HG03060 (cell line): ENCODE data around the gene LIPF.
"Not testable (repeated sequence)": the region's sequence is repeated elsewhere in the genome, so short reads cannot be mapped to it uniquely, and the experiment has no call there.

Source experiments
- ATAC-seq: cut with Tn5 transposase; IDR thresholded peaks from one replicate; pipeline ENCODE4 v1.9.1; 2021; ENCODE audit warnings: low read depth, moderate number of reproducible peaks; ENCODE audit not compliant: unreplicated experiment

LIPF gene

DNA sequence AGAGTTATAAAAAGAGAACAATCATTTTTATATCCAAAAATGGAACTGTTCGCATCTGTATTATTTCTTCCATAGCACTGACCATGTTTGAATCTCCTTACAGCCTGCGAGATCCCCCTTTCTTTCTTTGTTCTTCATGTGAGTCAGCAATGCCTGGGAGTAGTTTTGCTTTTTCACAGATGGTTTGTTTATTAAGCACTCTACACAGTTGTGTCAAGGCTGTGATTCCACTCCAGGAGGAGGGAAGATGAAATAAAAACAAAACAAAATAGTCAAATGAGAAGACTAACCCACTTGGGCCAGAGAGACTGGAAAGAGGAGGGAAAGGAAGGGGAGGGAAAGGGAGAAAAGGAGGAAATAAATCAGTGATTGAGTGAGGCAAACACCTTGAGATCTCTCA lies 7.8 kb downstream of the LIPF start:
- ATAC-seq = no peak

DNA sequence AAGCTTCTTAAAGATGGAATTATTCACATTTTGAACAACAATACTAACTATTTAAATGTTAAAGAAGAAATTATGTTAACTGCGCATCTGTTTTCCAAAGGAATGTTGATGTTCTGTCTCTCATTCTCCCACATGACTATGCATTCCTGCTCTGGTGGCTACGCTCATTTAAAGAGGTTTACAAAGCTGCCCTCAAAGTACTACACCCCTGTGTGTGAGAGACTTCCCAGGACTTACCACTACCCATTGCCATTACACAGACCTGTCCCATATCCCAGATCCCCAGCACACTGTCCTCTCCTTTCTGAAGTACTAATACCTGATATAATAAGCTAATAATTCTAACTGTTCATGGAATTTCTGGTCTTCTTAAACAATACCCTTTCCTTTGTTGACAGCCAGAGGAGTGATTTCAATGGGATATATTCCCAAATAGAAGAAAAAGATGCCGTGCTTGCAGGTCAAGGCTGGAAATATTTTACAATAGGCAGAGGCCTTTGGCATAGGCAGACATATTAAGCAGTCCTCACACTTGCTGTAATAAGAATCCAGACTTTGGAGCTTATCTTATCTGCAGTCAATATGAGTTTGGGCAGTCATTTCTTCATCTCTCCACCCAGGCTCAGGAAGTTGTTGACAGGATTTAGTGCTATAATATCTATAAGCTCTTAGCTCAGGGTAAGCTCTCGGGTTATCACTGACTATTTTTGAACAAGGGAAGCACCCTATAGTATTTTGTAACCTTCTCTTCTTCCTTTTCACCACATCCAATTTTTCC lies 12.2 kb downstream of the LIPF start:
- no peak for ATAC-seq

DNA sequence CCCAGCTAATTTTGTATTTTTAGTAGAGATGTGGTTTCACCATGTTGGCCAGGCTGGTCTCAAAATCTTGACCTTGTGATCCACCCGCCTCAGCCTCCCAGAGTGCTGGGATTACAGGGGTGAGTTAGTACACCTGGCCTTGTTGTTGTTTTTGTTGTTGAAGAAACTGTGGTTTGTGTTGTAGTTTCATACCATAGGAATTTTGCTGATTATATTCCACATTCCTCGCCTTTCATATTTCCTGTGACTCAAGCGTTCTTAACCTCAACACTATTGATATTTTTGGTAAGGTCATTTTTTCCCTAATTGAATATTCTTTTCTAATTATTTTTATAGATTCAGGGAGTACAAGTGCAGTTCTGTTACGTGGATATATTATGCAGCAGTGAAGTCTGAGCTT lies 16.7 kb downstream of the LIPF start:
- no peak for ATAC-seq

DNA sequence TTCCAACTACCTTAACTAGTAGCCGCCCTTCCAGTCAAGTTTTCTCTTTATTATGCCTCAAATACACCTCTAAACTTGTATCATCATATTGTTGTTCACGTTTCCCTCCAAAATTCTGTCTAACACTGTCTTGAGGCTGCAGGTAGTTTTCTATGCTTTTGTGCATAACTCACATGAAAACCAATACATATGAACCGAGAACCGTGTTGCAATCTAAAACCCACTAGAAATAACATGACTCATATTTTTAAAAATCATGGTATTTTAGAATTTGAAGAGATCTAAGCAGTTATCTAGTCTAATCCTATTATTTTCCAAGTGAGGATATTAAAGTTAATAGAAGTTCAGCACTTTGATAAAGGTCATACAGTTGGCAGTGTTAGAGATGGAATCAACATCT lies 18.2 kb downstream of the LIPF start:
- no peak for ATAC-seq

DNA sequence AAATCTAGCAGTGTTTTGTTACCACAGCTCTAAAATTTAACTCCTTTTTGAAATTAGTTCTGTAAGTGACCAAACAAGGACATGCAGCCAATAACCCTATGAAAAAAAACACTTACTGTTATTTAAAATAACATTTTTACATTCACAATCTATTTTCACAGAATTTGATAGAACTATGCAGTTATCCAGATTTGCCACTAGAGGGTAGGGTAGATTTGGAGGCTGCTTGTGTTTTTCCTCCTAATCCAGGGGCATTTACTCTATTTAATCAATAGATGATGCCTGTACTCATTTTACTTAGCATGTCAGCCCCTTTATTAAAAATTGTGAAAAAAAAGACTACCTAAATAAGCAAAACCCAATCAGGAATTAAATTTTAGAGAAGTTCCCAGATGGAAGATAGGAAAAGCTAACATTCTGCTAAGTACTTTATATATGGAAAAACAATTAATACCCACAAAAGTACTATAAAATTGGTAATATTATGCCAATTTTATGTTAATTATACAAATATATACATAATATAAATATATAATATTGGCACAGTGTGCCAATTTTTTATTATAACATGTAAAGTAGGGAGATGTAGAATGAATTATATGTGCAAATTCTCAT lies 23.7 kb downstream of the LIPF start:
- no peak for ATAC-seq

DNA sequence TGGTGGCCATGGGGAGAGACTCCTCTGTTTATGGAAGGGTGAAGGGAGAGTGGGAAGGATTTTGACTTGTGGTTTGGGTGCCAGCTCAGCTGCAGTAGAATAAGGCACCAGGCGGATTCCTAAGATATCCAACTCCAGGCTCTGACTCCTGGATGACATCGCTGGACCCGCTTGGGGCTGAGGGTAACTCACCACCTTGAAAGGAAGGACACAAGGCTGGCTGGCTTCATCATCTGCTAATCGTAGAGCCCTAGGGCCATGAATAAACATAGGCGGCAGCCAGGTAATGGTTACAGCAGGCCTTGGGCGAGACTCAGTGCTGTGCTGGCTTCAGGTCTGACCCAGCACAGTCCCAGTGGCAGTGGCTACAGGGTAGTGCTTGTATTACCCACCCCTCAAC lies 25.1 kb downstream of the LIPF start:
- ATAC-seq = no peak

DNA sequence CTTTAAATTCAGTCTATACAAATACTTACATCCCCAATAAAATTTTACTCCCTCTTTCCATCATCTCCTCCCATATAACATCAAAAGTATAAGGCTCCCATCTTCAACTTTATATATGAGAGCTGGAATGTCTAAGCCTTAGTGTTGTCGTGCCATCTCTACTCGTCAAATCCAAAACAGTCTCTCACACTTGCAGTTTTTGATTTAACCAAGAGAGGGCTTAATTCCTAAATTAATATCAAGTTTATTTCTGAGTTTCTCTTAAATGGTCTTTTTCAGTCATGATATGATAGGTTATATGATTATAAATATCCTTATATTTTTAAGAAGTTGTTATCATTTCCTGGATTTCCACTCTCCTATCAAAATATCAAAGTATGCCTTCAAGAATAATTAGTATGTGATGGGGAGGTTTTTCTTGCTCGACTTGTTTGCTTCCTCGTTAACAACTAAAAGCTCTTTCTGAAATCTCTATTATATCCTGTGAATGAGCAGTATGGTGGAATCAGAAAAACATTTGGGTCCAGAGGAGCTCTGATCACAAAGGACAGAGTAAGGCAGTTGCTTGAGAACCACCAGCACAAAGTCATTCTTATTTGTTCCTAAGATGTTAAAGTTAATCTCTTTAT lies 29.3 kb downstream of the LIPF start:
- no peak for ATAC-seq

DNA sequence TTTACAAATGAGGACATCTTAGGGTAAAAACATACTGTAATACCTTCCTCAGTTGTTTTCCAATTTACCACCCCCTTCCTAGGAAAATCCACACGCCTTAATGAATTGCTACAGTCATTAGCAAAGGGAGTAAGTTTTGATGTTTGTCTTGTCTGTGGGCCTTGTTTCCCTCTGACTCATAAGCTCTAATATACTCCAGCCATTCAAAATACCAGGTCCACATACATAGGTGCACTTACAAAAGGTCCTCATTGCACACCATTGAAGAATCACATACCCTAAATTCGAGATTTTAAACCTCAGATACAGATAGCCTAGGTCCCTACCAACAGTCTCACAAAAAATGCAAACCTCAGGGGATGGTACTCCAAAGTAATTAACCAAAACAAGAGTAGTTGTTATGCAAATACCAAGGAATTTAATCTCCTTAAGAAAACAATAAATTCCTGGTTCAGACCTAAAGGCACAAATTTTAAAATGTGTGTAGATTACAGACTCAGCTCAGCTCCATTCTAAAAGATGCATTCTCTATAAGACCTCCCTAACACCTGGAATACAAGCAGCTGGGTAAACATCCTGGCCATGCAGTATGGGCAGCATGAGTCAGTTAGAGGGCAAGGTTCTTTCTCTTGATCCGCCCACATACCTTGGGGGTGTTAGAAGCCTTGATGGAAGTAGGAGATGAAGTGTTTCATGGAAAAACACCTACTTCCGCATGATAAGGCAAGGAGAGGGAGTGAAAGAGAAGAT lies 38.8 kb downstream of the LIPF start:
- ATAC-seq = no peak

DNA sequence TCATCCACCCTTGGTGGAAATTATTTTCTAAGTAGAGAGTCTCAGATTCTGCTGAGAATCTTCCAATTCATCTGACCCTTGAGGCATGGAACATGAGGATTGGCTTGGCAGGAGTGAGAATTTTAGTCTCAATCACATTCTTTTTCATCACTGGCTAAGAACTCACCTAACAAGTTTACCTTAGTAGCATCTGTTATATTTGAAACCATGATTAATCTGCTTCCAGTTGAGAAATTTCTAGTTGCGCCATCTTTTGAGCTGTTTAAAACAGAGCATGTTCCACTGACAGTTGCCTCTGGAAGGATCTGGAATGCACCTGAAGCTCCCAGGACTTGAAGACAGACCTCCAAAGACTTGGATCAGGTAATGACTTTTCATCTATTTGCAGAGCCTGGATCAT lies 41.7 kb downstream of the LIPF start, which contains the start of gene LIPK:
TSS of gene LIPK (plus strand) at position 292 of the 400 bp plus-strand sequence. CDS start 18,295 bp downstream, outside the sequence.
- no peak for ATAC-seq

DNA sequence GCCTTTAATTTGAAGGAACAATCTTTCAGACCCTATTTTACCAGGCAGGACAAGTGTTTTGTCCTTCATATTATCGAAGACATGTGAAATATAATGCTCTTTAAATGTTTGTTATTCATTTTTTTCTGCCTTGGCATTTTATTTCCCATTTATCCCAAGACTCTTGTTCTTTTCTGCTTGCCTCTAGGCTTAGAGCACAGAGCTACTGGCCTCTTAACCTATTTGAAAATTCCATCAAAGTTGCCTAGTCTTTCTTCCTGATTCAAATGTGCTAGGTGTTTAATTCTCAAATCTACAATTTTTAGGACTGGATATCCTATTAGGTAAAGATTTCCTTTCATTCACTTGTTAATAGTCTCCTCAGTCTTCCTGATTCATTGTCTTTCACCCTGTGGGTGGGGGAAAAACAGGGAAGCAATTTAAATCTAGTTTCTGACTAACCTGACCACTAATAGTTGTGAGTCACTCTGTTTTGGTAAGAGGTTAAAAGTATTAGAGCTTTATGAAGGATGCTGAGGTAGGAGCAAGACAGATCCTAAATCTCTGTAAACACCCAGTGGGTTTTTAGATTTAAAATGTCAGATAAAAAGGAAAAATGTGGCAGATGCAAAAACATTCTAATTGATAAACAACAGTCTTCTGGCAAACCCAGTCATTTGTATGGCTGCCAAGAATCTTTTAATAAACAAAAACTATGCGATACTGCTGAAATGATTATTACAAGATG lies 43.4 kb downstream of the LIPF start:
- no peak for ATAC-seq

DNA sequence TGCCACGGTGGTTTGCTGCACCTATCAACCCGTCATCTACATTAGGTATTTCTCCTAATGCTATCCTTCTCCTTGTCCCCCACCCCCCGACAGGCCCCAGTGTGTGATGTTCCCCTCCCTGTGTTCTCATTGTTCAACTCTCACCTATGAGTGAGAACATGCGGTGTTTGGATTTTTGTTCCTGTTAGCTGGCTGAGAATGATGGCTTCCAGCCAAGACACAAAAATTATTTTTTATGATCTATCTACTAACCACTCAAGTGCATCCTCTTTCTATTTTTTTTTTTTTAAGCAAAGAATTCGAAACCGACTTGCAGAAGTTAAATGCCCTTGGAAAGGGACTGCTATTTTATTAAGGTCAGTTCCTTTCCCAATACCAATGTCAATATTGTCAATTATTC lies 45.1 kb downstream of the LIPF start:
- not testable (repeated sequence) for ATAC-seq

DNA sequence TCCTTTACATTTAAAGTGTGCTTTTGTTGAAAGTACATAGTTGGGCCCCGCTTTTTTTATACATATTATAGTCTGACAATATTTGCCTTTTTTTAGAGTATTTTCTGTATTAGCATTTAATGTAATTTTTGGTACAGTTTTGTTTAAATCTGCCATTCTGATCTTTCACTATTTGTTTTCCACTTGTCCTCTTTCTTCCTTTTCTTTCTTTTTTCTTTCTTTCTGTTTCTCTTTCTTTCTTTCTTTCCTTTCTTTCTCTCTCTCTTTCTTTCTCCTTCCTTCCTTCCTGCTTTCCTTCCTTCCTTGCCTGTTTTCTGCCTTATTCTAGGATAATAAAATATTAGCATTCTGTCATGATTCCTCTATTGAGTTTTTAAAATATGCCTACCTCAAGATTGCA lies 51.3 kb downstream of the LIPF start:
- ATAC-seq = no peak

DNA sequence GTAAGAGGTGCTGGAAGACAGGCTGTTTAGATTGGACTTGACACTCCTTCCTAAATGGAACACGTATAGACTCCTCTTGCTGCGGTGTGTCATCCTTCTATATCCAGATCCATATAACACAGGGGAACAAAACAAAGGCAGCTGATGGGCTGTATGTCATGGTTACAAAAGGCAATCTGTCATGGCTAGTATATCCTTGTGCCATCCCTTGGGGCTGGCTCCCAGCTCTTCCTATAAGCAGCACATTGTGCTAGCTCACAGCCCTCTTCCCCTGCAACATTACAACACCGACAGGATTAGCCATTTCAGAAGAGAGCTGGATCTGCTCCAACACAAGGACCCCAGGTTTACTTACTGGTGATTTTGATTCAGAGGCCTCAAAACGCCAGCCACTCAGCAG lies 57.1 kb downstream of the LIPF start:
- ATAC-seq = no peak

DNA sequence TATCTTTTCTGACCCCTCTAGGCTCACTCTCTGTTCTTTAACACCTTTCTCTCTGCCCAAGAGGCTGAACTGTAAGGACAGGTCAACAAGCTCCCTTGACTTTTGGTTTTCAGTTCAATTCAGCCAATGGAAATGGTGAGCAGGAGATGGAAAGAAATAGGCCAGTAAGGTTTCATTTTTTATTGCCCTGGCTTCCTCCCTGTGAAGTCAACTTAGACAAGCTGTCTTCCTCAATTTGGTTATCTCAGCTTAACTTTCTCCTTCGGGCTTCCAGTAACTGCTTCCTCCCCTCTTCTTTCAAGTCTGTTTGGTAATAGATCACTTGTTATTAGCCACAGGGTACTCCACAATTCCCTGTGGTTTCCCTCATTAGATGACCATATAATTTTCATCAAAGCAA lies 61.6 kb downstream of the LIPF start:
- ATAC-seq = no peak

DNA sequence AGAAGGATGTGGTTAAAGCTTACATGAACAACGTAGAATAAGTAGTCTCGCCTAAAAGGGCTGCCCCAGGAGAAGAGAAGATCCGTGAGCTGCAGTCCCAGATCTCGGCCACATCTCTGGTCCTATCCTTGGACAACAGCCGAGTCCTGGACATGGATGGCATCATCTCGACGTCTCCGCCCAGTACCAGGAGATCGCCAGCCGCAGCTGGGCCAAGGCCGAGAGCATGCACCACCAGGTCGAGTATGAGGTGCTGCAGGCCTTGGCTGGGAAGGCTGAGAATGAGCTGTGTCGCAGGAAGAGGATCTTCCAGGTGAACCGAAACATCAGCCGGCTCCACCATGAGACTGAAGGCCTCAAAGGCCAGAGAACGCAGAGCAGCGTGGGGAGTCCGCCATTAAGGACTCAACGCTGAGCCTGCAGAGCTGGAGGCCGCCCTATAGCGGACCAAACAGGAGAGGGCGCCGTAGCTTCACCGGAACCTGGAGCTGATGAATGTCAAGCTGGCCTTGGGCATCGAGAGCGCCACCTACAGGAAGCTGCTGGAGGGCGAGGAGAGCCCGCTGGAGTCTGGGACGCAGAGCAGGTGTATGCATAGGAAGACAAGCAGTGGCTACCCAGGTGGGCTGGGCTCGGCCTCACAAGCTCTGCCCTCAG lies 64.0 kb downstream of the LIPF start:
- no peak for ATAC-seq
